HG03442 (cell line): ENCODE results near the gene ROR1.

ENCODE experiments used
- ATAC-seq: cut with Tn5 transposase; IDR thresholded peaks from one replicate; pipeline ENCODE4 v1.9.1; 2021; ENCODE audit warnings: mild to moderate bottlenecking, moderate library complexity; ENCODE audit not compliant: unreplicated experiment

ROR1 gene

DNA sequence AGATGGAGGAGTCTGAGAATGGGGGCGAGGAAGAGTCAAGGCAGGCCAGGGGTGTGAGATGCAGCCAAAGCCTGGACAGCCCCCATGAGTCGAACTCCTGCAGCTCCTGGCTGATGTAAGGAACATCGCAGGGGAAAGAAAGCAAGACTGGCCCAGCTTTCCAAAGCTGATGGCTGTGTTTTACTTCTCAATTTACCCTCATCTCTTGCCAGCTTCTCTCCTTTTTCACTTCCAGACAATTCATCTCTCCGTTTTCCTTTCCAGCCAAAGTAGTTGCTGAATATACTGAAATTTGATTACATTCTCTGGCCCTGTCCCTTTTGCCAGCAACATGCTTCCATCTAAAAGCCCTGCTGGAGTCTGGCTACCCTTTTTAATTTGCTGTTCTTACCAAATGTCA, 389.6 kb downstream of the ROR1 start:
- no peak for ATAC-seq

DNA sequence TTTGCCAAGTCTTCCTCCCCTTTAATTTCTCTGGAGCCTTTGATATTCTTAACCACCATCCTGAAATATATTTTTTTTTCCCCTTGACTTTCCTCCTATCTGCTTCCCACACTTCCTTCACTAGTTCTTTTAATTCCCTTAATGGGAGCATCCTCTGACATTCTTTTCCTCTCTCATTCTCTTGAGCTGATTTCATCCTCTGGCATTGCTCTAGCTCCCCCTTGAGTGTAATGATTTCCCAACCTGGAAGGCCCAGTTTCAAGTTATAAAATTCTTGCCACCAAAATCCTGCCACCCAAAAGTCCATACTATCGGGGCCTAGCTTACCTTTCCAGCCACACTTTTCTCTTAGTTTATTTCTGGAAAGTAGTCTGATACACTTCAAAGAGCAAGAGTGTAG, 390.2 kb downstream of the ROR1 start:
- no peak for ATAC-seq

DNA sequence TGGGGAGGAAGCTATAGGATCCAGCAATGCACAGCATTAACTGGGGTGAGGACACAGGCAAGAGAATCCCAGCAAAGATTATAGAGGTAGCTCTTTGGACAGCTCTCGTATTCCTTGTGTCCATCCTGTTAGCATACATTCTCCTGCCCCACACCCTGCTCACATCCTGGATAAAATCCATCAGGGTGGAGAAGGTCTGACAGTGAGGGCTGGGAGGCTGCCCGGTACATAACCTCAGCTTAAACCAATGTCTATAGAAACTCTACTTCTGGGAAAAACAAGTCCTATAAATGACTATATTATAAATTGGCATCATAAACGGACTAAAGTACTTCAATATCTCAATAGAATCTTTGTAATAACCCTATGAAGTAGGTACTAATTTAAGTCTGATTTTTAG, 392.8 kb downstream of the ROR1 start:
- no peak for ATAC-seq

- ATAC-seq, result no peak
Observed at GRCh38 chr1:64167176-64167575, 393.4 kb downstream of the ROR1 start.

DNA sequence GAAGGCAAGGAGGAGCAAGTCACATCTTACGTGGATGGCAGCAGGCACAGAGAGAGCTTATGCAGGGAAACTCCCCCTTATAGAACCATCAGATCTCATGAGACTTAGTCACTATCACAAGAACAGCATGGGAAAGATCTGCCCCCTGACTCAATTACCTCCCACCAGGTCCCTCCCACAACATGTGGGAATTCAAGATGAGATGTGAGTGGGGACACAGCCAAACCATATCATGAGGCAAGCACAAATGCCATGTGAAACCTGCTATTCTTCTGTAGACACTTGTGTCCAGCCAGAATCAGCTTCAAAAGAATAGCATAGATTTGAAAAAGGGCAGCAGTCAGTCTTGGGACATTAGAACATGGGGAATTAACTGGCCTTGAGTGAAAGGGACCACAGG, 397.4 kb downstream of the ROR1 start:
- no peak for ATAC-seq

GRCh38 chr1:64171797-64172281, 398.0 kb downstream of the ROR1 start:
- peak; percentile 75 for ATAC-seq

DNA sequence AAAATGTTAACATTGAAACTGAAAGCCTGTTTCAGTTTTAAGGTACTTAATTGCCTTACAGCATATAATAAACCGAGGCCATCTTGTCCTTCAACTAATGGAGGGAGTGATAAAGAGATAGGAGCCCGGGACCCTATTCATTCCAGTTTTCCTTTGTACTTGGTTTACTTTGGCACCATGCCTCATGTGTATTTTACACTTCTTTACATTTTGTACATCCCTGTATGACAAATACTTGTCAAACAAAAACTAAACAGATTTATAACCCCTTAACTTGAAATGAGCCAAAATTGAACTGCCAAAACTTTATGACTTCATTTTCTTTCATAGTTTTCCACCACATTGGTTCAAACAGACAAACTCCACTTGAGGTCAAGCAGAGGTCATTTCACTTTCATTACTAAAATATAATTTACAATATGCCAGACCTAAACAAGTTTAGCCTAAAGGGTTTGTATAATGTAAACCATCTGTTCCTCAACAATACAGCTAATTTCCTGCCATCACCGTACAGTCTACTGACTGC, 398.7 kb downstream of the ROR1 start:
- ATAC-seq, result no peak

DNA sequence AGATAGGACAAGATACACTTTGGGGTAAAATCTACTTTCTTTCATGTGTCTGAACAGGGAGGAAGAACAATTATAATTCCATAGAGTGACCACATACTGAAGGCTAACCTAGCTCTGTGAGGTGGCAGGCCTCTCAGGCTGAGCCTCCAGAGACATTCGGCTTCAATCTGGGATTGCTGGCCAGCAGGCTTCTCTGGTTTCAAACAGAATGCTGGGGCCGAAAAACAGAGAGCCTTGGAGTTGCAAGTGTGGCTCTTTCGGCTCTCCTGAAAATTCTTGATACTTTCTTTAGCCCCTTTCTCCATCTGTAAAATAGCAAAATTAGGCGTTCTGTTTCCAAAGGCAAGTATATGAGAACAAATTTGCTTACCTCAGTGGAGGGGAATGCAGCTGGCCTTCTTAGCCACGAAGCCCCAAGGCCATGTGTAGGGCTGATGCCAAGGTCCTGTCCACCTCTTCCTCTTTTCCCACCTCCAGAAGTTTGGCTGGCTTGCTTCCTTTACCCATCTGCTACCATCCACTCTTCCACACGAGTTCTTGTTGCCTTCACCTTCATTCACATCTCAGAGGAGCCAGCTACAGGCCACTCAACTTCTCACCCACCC, 399.6 kb downstream of the ROR1 start:
- no peak for ATAC-seq

- no peak for ATAC-seq
Observed at GRCh38 chr1:64175639-64176038, 401.8 kb downstream of the ROR1 start.

- no peak for ATAC-seq
Observed at GRCh38 chr1:64176659-64177058, 402.8 kb downstream of the ROR1 start.

- ATAC-seq, result no peak
Observed at GRCh38 chr1:64179588-64179987, 405.8 kb downstream of the ROR1 start.

DNA sequence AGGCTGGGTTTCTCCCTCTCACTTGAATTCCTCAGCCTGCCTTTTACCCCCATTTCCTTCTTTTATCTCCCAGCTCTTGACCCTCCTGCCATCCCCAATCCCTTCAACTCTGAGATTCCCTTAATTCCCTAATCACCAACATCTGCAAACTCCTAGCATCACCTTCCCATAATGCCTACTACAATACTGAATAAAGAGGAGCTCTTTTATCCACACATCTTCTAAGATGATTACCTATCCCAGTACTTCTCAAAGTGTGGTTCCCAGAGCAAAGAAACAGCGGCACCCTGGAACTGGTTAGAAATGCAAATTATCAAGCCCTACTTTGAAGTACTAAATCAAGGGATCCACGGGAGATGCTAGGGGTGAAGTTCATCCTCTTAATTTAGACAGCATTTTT, 408.4 kb downstream of the ROR1 start:
- no peak for ATAC-seq

DNA sequence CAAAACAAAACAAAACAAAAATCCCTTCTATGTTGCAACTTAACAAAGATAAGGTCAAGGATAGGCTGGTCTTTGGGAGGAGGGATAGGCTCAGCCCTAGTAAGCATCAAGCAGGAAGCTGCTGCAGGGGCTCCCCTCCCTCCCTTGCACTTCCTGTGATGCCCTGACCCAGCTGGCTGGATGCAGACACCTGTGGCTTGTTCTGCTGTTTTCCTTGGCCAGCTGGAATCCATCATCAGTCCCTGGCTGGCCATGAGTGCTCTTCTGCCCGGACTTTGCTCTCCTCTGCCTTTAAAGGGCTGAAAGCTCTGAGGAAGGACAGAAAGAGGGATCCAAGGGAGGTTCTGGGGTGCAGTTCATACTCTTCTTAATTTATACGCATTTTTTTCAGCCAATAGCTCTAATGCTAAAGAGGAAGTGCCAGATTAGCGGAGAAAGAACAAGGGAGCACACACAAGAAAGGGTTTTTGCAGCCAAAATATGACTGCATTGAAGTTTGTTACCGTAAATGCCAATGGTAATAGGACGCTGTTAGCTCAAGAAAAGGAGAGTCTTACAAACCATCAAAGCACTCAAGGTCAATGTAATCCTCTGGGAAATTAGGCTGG, 409.7 kb downstream of the ROR1 start:
- ATAC-seq, result no peak

DNA sequence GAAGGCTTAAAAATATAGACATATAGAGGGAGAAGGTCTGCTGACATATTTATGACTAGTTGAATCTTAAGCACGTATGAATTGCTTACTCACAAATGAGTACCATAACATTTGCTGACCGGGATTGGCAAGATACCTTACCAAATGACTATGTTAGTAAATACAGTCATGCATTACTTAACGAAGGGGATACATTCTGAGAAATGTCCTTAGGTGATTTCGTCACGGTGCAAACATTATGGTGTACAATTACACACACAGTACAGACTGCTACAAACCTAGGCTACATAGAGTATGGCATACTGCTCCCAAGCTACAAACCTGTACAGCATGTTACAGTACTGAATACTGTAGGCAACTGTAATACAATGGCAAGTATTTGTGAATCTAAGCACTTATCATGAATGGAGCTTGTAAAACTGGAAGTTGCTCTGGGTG, 410.2 kb downstream of the ROR1 start:
- no peak for ATAC-seq

DNA sequence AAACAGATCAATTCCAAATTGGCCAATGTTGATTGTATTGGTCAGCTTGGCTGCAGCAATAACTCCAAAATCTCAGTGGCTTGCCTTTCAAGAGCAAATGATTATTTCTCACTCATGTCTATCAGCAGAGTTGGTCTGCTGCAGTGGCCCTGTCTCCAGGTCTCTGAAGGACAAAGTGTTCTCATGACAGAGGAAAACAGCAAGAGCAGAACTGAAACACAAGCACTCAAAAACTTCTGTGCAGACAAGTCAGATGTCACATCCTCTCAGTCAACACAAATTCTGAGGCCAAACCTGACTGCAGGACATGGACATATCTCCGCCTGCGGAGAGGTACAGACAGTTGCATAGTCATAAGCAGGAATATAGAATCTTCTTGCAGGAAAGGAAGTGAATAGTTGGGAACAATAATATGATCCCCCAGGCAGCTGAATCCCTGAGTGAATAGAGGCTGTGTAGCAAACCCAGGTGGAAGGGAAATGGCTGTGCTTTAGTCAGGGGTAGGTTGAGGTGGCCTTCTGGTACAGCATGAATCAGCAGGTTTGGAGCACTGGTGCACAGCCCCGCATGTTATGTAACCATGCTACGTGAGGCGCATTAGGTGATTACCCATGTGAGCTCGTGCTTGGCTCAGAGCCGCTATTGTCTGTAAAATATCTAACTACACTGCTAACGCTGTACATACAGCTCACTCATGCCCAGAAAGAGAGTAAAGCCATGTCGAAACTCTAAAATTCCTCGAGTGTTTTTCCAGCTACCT, 412.5 kb downstream of the ROR1 start:
- no peak for ATAC-seq

DNA sequence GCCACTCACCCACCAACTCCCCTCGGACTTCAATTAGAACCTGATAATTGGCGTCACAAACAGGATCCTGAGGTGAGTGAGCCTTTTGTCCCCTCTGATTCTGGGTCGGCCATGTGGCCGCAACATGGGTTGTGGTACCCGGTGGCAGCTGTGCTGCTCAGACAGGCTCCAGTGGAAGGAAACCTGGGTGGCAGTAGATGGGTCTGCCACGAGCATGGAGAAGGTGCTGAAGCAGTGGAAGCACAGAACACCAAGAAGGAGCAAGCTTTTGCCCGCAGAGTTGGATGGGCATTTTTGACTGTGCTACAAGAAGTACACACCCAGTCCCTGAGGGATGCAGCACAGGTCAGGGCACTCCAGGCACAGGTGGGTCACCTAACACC, 413.1 kb downstream of the ROR1 start:
- no peak for ATAC-seq

GRCh38 chr1:64187646-64188045, 413.8 kb downstream of the ROR1 start:
- no peak for ATAC-seq

DNA sequence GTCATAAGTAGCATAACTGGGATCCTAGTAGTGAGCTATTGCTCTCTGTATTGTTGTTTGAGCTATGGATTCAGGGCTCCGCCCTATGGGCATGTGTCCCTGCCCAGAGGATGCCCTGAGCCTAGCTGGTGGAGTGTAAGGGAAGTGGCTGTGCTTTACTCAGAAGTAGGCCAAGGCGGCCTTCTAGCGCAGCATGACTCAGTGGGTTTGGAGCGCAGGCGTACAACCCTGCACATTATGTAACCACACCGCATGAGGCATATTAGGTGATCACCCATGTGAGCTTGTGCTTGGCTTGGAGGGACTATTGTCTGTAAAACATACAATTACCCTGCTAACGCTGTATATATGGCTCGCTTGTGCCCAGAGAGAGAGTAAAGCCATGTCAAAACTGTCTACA, 418.5 kb downstream of the ROR1 start:
- no peak for ATAC-seq

- ATAC-seq, result no peak
Observed at GRCh38 chr1:64194168-64195080, 420.6 kb downstream of the ROR1 start.

DNA sequence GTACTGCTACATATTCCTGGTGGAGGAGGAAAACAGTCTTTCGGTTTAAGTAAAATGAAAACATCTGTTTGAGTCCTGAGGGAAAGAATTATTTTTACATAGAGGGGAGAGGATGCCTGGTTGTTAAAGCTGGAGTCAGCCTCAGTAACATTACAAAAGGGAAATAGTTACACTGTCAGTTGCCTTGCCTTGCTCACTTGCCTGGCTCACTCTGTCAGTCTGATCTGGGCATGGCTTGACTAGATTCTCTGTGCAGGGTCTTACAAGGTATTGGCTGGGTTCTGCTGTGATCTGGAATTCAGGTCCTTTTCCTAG, 421.2 kb downstream of the ROR1 start:
- ATAC-seq, result no peak
